Caki2 (cell line): ENCODE results near the gene RGS6. TPM values are rescaled to one million over a fixed set of nuclear protein-coding genes. Genes with fewer than 3 reads are reported as not detected.
A peak's percentile ranks its signal among the peaks of the same experiment; 100 is the strongest.

Experiments used
- DNase-seq: peaks from one replicate; pipeline ENCODE4 v3.0.0-alpha.2; 2015; ENCODE audit warnings: low read depth
- in situ Hi-C: cut with HindIII; loops from 2 replicates; pipeline ENCODE4 v1.10.0; 2016; ENCODE audit warnings: low sequenced_read_pairs, low pct_unique_long_range_greater_than_20kb, mixed read lengths
- total RNA-seq: library from RNA; depleted of rRNA; stranded (reverse); fragments of >200 nt; shearing (Covaris generic); gene quantifications from 2 replicates; pipeline ENCODE4 v1.2.3, GENCODE V29; 2014; ENCODE audit warnings: low replicate concordance

Gene RGS6
- total RNA-seq, 1 experiment from 2014 or later = not detected

GRCh38 chr14:72111911-72112310, 179.7 kb downstream of the RGS6 start:
- in situ Hi-C loops = no loop called here
- DNase-seq = no peak

GRCh38 chr14:72118841-72119240, 186.6 kb downstream of the RGS6 start:
- in situ Hi-C loops = no loop called here
- DNase-seq = no peak

- in situ Hi-C loops = no loop called here
- DNase-seq = no peak
Measured at GRCh38 chr14:72120315-72120714, 188.1 kb downstream of the RGS6 start.

GRCh38 chr14:72123755-72124154, 191.5 kb downstream of the RGS6 start:
- DNase-seq = no peak
- in situ Hi-C loops = no loop called here

GRCh38 chr14:72124171-72124570, 191.9 kb downstream of the RGS6 start:
- no peak for DNase-seq
- in situ Hi-C loops = no loop called here

- in situ Hi-C loops = no loop called here
- DNase-seq = no peak
Measured at GRCh38 chr14:72126091-72126490, 193.9 kb downstream of the RGS6 start.

GRCh38 chr14:72126561-72126960, 194.3 kb downstream of the RGS6 start:
- no peak for DNase-seq
- in situ Hi-C loops = no loop called here

- in situ Hi-C loops = no loop called here
- DNase-seq = no peak
Measured at GRCh38 chr14:72128629-72129028, 196.4 kb downstream of the RGS6 start.

GRCh38 chr14:72129291-72129690, 197.1 kb downstream of the RGS6 start:
- DNase-seq = no peak
- in situ Hi-C loops = no loop called here

GRCh38 chr14:72141084-72141483, 208.9 kb downstream of the RGS6 start:
- no peak for DNase-seq
- in situ Hi-C loops = no loop called here

- in situ Hi-C loops = no loop called here
- DNase-seq = no peak
Measured at GRCh38 chr14:72142328-72142727, 210.1 kb downstream of the RGS6 start.

GRCh38 chr14:72146241-72146640, 214.0 kb downstream of the RGS6 start:
- no peak for DNase-seq
- in situ Hi-C loops = no loop called here

- no peak for DNase-seq
- in situ Hi-C loops = no loop called here
Measured at GRCh38 chr14:72154645-72155378, 222.6 kb downstream of the RGS6 start.

GRCh38 chr14:72155379-72155993, 223.3 kb downstream of the RGS6 start:
- in situ Hi-C loops = no loop called here
- no peak for DNase-seq

GRCh38 chr14:72164420-72165228, 232.4 kb downstream of the RGS6 start:
- in situ Hi-C loops = no loop called here
- no peak for DNase-seq

GRCh38 chr14:72165229-72165698, 233.0 kb downstream of the RGS6 start:
- DNase-seq = no peak
- in situ Hi-C loops = no loop called here

- in situ Hi-C loops = no loop called here
- DNase-seq = peak; percentile 40
Measured at GRCh38 chr14:72169521-72169920, 237.3 kb downstream of the RGS6 start.

- in situ Hi-C loops = no loop called here
- no peak for DNase-seq
Measured at GRCh38 chr14:72172049-72172448, 239.8 kb downstream of the RGS6 start.

GRCh38 chr14:72172597-72172996, 240.4 kb downstream of the RGS6 start:
- in situ Hi-C loops = no loop called here

More at GRCh38 chr14:72172597-72172996, 240.4 kb downstream of the RGS6 start:
- DNase-seq = no peak
